ENCODE data around the gene PCBP3. TPM values are rescaled to one million over a fixed set of nuclear protein-coding genes. Genes with fewer than 3 reads are reported as not detected.

The PCBP3 gene
- total RNA-seq, 4 donors from 2014 or later = 0.47 to 5.3 (median 1.0) TPM; not detected in 1

- Histone ChIP-seq H3K4me3 (peak overlapping the region; percentile 48 to 78 (median 64)), H3K4me1 (peaks cover 0 to 82% (median 16%) of the 10 kb centered on the region in 3 donors), H3K27ac (peak overlapping the region; percentile 72 to 89 (median 80)), H3K9me3 (no peaks in the 10 kb centered on the region), H3K27me3 (peaks cover 0 to 32% (median 0%) of the 10 kb centered on the region in 4 donors), H3K36me3 (peaks cover 0 to 25% (median 12%) of the 10 kb centered on the region in 3 donors)
- DNase-seq = no peak
- TF ChIP-seq CTCF (IDR thresholded peaks at IDR 0.05) = no peak
- TF ChIP-seq POLR2A (IDR thresholded peaks at IDR 0.05) = no peak
- intact Hi-C loops (cut with DNase I) = no loop called here
- WGBS, 2 donors = no CpG with 5 or more reads among the region's 13 CpGs
Observed at GRCh38 chr21:45983649-45983965, 340.1 kb downstream of the PCBP3 start.

- H3K4me3 ChIP-seq = peak overlapping the region; percentile 48 to 78 (median 64)
- peaks cover 0 to 27% (median 12%) of the 10 kb centered on the region in 3 donors for H3K36me3 ChIP-seq
- intact Hi-C loops (cut with DNase I) = no loop called here
- WGBS, 2 donors = no CpG with 5 or more reads among the region's 38 CpGs
- peaks cover 0 to 31% (median 0%) of the 10 kb centered on the region in 4 donors for H3K27me3 ChIP-seq
- no peaks in the 10 kb centered on the region for H3K9me3 ChIP-seq
- peaks cover 0 to 77% (median 16%) of the 10 kb centered on the region in 3 donors for H3K4me1 ChIP-seq
- H3K27ac ChIP-seq = peak overlapping the region; percentile 72 to 89 (median 80)
- TF ChIP-seq CTCF (IDR thresholded peaks at IDR 0.05) (no peak), POLR2A (IDR thresholded peaks at IDR 0.05) (peak in 1 of 4 donors; percentile 36)
- DNase-seq = no peak
Observed at GRCh38 chr21:45983981-45984551, 340.5 kb downstream of the PCBP3 start.

GRCh38 chr21:45984584-45985095, 341.1 kb downstream of the PCBP3 start:
- peak overlapping the region; percentile 72 to 89 (median 80) for H3K27ac ChIP-seq
- intact Hi-C loops (cut with DNase I) = no loop called here
- H3K9me3 ChIP-seq = no peaks in the 10 kb centered on the region
- TF ChIP-seq POLR2A (IDR thresholded peaks at IDR 0.05) = no peak
- no peak for TF ChIP-seq CTCF (IDR thresholded peaks at IDR 0.05)
- peaks cover 0 to 33% (median 12%) of the 10 kb centered on the region in 3 donors for H3K36me3 ChIP-seq
- DNase-seq = no peak
- peaks cover 0 to 72% (median 16%) of the 10 kb centered on the region in 3 donors for H3K4me1 ChIP-seq
- WGBS, 2 donors = 71 to 86% methylated on average over 1 to 2 of the region's 3 CpGs
- peaks cover 0 to 25% (median 0%) of the 10 kb centered on the region in 4 donors for H3K27me3 ChIP-seq
- peak overlapping the region in 2 of 4 donors; percentile 75 to 78 for H3K4me3 ChIP-seq

- no peak for DNase-seq
- H3K9me3 ChIP-seq = no peaks in the 10 kb centered on the region
- no peak for TF ChIP-seq CTCF (IDR thresholded peaks at IDR 0.05)
- no peak for TF ChIP-seq POLR2A (IDR thresholded peaks at IDR 0.05)
- H3K4me1 ChIP-seq = peaks cover 0 to 65% (median 16%) of the 10 kb centered on the region in 3 donors
- H3K4me3 ChIP-seq = peak overlapping the region in 1 of 4 donors; percentile 30
- 75 to 80% methylated on average over 4 to 16 of the region's 37 CpGs for WGBS, 2 donors
- peaks cover 0 to 19% (median 0%) of the 10 kb centered on the region in 4 donors for H3K27me3 ChIP-seq
- H3K36me3 ChIP-seq = peaks cover 0 to 43% (median 12%) of the 10 kb centered on the region in 3 donors
- H3K27ac ChIP-seq = peak overlapping the region; percentile 56 to 89 (median 75)
- intact Hi-C loops (cut with DNase I) = no loop called here
Observed at GRCh38 chr21:45985471-45986315, 342.2 kb downstream of the PCBP3 start.
